Skin epidermis (tissue), 12 donors: ENCODE results near the gene GCNT3.

ENCODE experiments used
- H3K27ac ChIP-seq, 21 experiments: fragments of 200-600 bp; sonication (generic) in 11 of 21; one replicate each; pipeline ENCODE4 v1.5.0; 2020; ENCODE audit warnings: mild to moderate bottlenecking in 3 of 21, inconsistent platforms in 2 of 21, moderate library complexity in 2 of 21
- H3K4me3 ChIP-seq, 7 experiments: fragments of 200-600 bp; sonication (generic) in 2 of 7; one replicate each; pipeline ENCODE4 v1.5.0; 2020; ENCODE audit warnings: inconsistent platforms in 2 of 7, mild to moderate bottlenecking in 2 of 7, moderate library complexity in 1 of 7

GCNT3 gene

GRCh38 chr15:59611276-59612260 is at the start of gene GCNT3:
Gene GCNT3 (plus strand): TSS chr15:59611783. CDS start chr15:59618239, 6,456 bp downstream.
- no peak within 1 kb of the TSS for H3K27ac ChIP-seq
- H3K4me3 ChIP-seq: no peak within 1 kb of the TSS

DNA sequence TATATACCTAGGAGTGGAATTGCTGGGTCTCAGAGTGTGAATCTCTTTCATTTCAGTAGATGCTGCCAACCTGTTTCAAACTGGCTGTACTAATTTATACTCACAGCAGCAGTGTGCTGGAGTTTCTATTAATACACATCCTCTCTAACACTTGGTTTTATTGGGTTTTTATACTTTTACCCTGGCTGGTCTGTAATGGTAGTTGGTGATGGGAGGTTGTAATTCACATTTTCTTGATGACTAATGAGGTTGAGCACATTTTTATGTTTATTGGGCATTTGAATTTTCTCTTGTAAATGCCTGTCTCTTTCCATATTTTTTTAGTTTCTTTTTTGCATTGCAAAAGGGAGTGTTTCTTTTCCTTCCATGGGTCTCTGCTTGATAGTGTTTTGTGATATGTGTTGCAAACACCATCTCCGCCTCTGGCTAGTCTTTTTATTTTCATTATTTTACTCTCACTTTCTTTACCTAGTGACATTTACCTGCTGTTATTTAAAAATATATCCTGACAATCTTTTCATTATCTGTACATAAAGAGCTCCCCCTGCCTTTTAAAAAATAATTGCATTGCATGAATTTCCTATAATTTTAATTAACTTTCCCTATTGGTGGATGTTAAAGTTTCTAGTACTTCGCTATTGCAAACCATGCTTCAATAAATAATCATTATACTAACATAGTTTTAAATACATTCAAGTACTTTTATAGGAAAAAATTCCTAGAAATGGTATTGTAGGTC is 49.0 kb upstream of the GCNT3 start:
- no peak overlapping the region for H3K27ac ChIP-seq
- H3K4me3 ChIP-seq: no peak overlapping the region

- Histone ChIP-seq H3K4me3 (no peak overlapping the region), H3K27ac (no peak overlapping the region)
Measured at GRCh38 chr15:59565299-59565698, 46.3 kb upstream of the GCNT3 start.

DNA sequence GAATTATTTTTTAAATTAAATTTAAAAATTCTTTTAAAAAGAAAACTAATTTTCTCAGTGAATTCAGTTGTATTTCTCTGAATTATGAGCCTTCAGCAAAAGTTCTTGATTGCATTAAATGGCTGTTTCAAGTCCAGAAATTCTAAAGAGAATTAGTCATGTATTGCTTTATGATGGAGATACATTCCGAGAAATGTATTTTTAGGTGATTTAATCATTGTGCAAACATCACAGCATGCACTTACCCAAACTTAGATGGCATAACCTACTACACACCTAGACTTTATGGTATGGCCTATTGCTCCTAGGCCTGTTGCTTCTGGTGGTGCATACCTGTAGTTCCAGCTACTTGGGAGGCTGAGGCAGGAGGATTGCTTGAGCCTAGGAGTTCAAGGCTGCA is 44.3 kb upstream of the GCNT3 start:
- Histone ChIP-seq H3K27ac (no peak overlapping the region), H3K4me3 (no peak overlapping the region)

DNA sequence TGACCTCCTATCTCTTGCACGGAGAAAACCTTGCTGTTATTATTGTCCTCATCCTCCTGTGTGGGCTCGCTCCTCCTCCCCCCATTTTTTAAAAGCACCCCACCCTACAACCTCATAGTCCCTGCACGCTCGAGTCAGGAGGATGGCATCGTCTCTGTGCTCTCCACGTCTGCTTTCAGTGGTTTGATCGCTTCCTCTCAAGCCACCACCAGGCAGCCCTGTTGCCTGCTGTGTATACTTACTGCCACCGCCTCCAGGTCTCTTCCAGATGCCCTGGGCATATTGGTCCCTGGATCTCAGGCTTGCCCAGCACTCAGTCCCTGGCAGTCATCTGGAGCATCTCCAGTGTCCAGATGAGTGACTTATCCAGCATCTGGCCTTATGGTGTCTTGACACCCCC is 42.1 kb upstream of the GCNT3 start:
- Histone ChIP-seq H3K4me3 (no peak overlapping the region), H3K27ac (peak overlapping the region in 1 of 21 experiments; percentile 1)

- Histone ChIP-seq H3K27ac (no peak overlapping the region), H3K4me3 (no peak overlapping the region)
Measured at GRCh38 chr15:59570315-59570714, 41.3 kb upstream of the GCNT3 start.

- Histone ChIP-seq H3K27ac (no peak overlapping the region), H3K4me3 (no peak overlapping the region)
Measured at GRCh38 chr15:59571606-59572005, 40.0 kb upstream of the GCNT3 start.

- Histone ChIP-seq H3K4me3 (no peak overlapping the region), H3K27ac (no peak overlapping the region)
Measured at GRCh38 chr15:59583088-59583487, 28.5 kb upstream of the GCNT3 start.

- Histone ChIP-seq H3K27ac (no peak overlapping the region), H3K4me3 (no peak overlapping the region)
Measured at GRCh38 chr15:59587085-59587826, 24.3 kb upstream of the GCNT3 start.

GRCh38 chr15:59590027-59590426 is 21.6 kb upstream of the GCNT3 start:
- no peak overlapping the region for H3K27ac ChIP-seq

GRCh38 chr15:59591356-59591755 is 20.2 kb upstream of the GCNT3 start:
- H3K27ac ChIP-seq: no peak overlapping the region
- H3K4me3 ChIP-seq: no peak overlapping the region

More at GRCh38 chr15:59590027-59590426, 21.6 kb upstream of the GCNT3 start:
- H3K4me3 ChIP-seq: no peak overlapping the region

DNA sequence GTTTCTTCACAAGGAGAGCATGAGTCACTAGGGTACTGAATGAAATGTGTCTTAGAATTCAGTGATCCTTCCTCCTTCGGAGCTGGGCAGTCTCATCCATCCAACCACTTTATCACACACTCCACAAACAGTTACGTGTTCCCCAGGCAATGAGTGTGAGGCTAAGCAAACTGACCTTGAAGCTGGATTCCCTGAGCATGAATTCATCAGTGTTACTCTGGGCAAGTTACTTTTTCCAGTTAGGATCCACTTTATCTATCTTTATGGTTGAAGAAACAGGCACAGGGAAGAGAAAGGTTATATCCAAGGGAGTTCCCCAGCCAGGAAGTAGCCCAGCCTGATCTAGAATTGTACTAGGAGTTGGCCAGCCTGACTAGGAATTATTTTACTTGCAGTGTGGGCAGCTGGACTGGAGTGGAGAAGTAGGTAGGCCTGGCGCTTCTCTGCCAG is 17.1 kb upstream of the GCNT3 start:
- H3K27ac ChIP-seq: peak overlapping the region in 1 of 21 experiments; percentile 66
- H3K4me3 ChIP-seq: no peak overlapping the region

DNA sequence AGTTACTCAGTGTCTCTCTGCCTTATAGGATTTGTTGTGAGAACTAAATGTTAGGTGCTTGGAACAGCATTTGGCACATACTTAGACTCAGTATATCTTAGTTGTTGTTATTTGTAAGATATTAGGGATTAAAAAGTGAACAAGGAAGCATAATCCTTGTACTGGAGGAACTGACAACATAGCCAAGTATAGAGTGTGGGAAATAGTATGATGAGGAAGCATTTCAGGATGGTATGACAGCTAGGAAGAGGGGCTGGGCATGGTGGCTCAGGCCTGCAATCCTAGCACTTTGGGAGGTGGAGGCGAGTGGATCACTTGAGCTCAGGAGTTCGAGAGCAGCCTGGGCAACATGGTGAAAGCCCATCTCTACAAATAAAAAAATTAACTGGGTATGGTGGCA is 16.6 kb upstream of the GCNT3 start:
- Histone ChIP-seq H3K4me3 (no peak overlapping the region), H3K27ac (peak overlapping the region in 2 of 21 experiments; percentile 3 to 66)

DNA sequence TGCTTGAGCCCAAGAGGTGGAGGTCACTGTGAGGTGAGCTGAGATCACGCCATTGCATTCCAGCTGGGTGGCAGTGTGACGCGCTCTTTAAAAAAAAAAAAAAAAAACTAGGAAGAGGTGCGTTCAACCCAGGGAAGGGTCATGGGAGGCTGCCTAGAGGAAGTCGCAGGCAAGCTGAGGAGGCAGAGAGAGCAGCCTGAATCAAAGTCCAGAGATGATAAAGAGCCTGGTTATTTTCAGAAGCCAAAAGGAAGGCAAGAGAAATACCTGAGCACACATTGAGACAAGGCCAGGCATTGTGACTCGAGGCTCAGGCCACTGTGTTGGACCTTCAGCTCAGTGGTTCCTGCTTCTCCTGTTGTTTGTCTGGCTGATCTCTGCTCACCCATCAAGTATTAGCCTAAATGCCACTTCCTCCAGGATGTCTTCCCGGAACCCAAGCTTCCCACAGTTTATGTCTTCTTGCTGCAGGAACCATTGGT is 16.1 kb upstream of the GCNT3 start:
- Histone ChIP-seq H3K27ac (peak overlapping the region in 2 of 21 experiments; percentile 3 to 66), H3K4me3 (no peak overlapping the region)

GRCh38 chr15:59596640-59597039 is 14.9 kb upstream of the GCNT3 start:
- Histone ChIP-seq H3K4me3 (no peak overlapping the region), H3K27ac (no peak overlapping the region)

GRCh38 chr15:59598461-59598860 is 13.1 kb upstream of the GCNT3 start:
- no peak overlapping the region for H3K27ac ChIP-seq
- no peak overlapping the region for H3K4me3 ChIP-seq

- H3K27ac ChIP-seq: no peak overlapping the region
- no peak overlapping the region for H3K4me3 ChIP-seq
Measured at GRCh38 chr15:59605994-59606393, 5.6 kb upstream of the GCNT3 start.

GRCh38 chr15:59609730-59610712 is 1.6 kb upstream of the GCNT3 start:
- H3K27ac ChIP-seq: no peak overlapping the region
- no peak overlapping the region for H3K4me3 ChIP-seq

GRCh38 chr15:59614153-59614552 is 2.6 kb downstream of the GCNT3 start:
- Histone ChIP-seq H3K4me3 (no peak overlapping the region), H3K27ac (no peak overlapping the region)
